ENCODE measurements around the gene RNF166. TPM values are rescaled to one million over a fixed set of nuclear protein-coding genes. Genes with fewer than 3 reads are reported as not detected.
A peak's percentile ranks its signal among the peaks of the same experiment; 100 is the strongest.

Gene RNF166
- total and polyA plus RNA-seq, 2 of the 13 experiments (the other 11 are each of a cell fraction or from before 2014, with no cell fraction given) = 21.4 to 23.0 TPM

DNA sequence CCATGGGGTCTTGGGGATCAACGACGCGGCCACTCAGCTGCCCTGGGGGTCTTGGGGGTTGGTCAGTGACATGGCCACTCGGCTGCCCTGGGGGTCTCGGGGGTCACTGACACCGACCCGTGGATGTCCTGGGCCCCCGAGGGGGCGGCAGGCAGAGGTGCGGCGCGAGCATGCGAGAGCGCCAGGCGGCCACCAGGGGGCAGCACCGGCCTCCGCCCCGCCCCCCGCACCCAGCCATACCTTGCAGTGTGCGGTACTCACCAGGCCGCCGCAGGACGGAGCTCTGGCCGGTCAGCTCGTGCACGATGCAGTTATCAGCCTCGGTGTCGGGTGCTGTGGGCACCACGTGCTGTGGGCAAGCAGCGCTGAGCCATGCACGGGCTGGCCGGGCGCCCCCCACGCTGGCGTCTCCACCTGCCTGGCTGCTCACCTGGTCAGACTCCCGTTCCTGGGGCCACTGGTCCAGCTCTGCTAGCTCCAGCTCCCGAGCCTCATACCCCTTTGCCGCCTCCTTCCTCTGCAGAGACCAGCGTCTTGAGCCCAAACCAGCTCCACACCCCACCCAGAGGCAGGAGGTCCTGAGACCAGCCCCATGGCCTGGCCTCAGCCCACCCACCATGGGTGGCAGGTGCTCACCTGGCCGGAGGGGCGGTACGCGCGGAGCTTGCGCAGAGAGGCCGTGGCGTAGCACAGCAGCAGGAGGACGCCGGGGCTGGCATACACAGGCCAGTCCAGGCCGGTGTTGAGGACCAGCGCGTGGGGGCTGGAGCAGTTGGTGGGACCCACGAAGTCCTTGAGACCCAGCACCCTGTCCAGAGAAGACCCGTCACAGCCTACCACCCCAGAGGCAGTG, 31.3 kb upstream of the RNF166 start (continued):
- peak; percentile 94 for TF ChIP-seq PATZ1 (CRISPR knock-in tag; IDR thresholded peaks at IDR 0.05)
- TF ChIP-seq HIVEP1 (CRISPR knock-in tag; IDR thresholded peaks at IDR 0.05) = peak; percentile 50; the same call in 1 of the 2 replicates
- no peak for TF ChIP-seq ZNF567 (CRISPR knock-in tag; IDR thresholded peaks at IDR 0.05; ENCODE audit: borderline replicate concordance)
- peak; percentile 77 for TF ChIP-seq HOXA3 (CRISPR knock-in tag; IDR thresholded peaks at IDR 0.05)
- no peak for TF ChIP-seq ZNF451 (CRISPR knock-in tag; IDR thresholded peaks at IDR 0.05)
- TF ChIP-seq ZNF589 (CRISPR knock-in tag; conservative IDR thresholded peaks at IDR 0.05) = 0 out of 2 replicates have a peak, but pooled peaks have one; percentile 31
- TF ChIP-seq, protein P1, sequence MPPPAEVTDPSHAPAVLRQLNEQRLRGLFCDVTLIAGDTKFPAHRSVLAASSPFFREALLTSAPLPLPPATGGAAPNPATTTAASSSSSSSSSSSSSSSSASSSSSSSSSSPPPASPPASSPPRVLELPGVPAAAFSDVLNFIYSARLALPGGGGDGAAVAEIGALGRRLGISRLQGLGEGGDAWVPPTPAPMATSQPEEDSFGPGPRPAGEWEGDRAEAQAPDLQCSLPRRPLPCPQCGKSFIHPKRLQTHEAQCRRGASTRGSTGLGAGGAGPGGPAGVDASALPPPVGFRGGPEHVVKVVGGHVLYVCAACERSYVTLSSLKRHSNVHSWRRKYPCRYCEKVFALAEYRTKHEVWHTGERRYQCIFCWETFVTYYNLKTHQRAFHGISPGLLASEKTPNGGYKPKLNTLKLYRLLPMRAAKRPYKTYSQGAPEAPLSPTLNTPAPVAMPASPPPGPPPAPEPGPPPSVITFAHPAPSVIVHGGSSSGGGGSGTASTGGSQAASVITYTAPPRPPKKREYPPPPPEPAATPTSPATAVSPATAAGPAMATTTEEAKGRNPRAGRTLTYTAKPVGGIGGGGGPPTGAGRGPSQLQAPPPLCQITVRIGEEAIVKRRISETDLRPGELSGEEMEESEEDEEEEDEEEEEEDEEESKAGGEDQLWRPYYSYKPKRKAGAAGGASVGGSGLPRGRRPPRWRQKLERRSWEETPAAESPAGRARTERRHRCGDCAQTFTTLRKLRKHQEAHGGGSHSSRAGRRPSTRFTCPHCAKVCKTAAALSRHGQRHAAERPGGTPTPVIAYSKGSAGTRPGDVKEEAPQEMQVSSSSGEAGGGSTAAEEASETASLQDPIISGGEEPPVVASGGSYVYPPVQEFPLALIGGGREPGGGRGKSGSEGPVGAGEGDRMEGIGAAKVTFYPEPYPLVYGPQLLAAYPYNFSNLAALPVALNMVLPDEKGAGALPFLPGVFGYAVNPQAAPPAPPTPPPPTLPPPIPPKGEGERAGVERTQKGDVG (CRISPR knock-in tag; IDR thresholded peaks at IDR 0.05; ENCODE audit: borderline replicate concordance) = 0 out of 2 replicates have a peak, but pooled peaks have one; percentile 22
- no peak for TF ChIP-seq ZNF10 (CRISPR knock-in tag; IDR thresholded peaks at IDR 0.05; ENCODE audit: borderline replicate concordance, low read depth)
- peak; percentile 56; the same call in 1 of the 2 replicates for TF ChIP-seq ZC3H13 (CRISPR knock-in tag; IDR thresholded peaks at IDR 0.05)
- TF ChIP-seq, protein P2, sequence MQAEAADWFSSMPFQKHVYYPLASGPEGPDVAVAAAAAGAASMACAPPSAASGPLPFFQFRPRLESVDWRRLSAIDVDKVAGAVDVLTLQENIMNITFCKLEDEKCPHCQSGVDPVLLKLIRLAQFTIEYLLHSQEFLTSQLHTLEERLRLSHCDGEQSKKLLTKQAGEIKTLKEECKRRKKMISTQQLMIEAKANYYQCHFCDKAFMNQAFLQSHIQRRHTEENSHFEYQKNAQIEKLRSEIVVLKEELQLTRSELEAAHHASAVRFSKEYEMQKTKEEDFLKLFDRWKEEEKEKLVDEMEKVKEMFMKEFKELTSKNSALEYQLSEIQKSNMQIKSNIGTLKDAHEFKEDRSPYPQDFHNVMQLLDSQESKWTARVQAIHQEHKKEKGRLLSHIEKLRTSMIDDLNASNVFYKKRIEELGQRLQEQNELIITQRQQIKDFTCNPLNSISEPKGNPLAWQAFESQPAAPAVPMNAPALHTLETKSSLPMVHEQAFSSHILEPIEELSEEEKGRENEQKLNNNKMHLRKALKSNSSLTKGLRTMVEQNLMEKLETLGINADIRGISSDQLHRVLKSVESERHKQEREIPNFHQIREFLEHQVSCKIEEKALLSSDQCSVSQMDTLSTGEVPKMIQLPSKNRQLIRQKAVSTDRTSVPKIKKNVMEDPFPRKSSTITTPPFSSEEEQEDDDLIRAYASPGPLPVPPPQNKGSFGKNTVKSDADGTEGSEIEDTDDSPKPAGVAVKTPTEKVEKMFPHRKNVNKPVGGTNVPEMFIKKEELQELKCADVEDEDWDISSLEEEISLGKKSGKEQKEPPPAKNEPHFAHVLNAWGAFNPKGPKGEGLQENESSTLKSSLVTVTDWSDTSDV (CRISPR knock-in tag; IDR thresholded peaks at IDR 0.05) = no peak
- TF ChIP-seq ZSCAN22 (CRISPR knock-in tag; IDR thresholded peaks at IDR 0.05) = no peak
- TF ChIP-seq, protein P3, sequence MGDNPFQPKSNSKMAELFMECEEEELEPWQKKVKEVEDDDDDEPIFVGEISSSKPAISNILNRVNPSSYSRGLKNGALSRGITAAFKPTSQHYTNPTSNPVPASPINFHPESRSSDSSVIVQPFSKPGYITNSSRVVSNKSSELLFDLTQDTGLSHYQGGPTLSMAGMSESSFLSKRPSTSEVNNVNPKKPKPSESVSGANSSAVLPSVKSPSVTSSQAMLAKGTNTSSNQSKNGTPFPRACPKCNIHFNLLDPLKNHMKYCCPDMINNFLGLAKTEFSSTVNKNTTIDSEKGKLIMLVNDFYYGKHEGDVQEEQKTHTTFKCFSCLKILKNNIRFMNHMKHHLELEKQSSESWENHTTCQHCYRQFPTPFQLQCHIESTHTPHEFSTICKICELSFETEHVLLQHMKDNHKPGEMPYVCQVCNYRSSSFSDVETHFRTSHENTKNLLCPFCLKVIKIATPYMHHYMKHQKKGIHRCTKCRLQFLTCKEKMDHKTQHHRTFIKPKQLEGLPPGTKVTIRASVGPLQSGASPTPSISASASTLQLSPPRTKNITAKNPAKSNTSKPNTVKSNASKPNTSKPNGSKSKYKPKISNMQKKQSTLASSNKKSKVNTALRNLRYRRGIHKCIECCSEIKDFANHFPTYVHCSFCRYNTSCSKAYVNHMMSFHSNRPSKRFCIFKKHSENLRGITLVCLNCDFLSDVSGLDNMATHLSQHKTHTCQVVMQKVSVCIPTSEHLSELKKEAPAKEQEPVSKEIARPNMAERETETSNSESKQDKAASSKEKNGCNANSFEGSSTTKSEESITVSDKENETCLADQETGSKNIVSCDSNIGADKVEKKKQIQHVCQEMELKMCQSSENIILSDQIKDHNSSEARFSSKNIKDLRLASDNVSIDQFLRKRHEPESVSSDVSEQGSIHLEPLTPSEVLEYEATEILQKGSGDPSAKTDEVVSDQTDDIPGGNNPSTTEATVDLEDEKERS (CRISPR knock-in tag; IDR thresholded peaks at IDR 0.05) = no peak
- peak; percentile 34; the same call in 1 of the 2 replicates for TF ChIP-seq ESRRA (CRISPR knock-in tag; IDR thresholded peaks at IDR 0.05; ENCODE audit: low read depth)
- peak; percentile 89; the same call in 1 of the 2 replicates for TF ChIP-seq MYC (CRISPR knock-in tag; IDR thresholded peaks at IDR 0.05; ENCODE audit: borderline replicate concordance)
- peak; percentile 57; the same call in 1 of the 2 replicates for TF ChIP-seq BORCS8-MEF2B (CRISPR knock-in tag; IDR thresholded peaks at IDR 0.05)
- no peak for TF ChIP-seq ATF7 (IDR thresholded peaks at IDR 0.05)
- 0 out of 2 replicates have a peak, but pooled peaks have one; percentile 36 for TF ChIP-seq ATF7 (CRISPR knock-in tag; IDR thresholded peaks at IDR 0.05)
